HG03108 (cell line): ENCODE data around the gene NKTR.
A peak's percentile ranks its signal among the peaks of the same experiment; 100 is the strongest.
"Not testable (repeated sequence)": the region's sequence is repeated elsewhere in the genome, so short reads cannot be mapped to it uniquely, and the experiment has no call there.

Source experiments
- ATAC-seq: cut with Tn5 transposase; IDR thresholded peaks from one replicate; pipeline ENCODE4 v1.9.1; 2021; ENCODE audit warnings: moderate library complexity; ENCODE audit not compliant: unreplicated experiment

Gene NKTR

GRCh38 chr3:42593635-42594034 is 6.9 kb upstream of the NKTR start:
- no peak for ATAC-seq

- ATAC-seq = no peak
Observed at GRCh38 chr3:42595682-42596081, 4.8 kb upstream of the NKTR start.

GRCh38 chr3:42597098-42597497 is 3.4 kb upstream of the NKTR start:
- not testable (repeated sequence) for ATAC-seq

- peak; percentile 18 for ATAC-seq
Observed at GRCh38 chr3:42600958-42601675, 631 bp downstream of the NKTR start.

- ATAC-seq = no peak
Observed at GRCh38 chr3:42601896-42602581, 1.6 kb downstream of the NKTR start.

GRCh38 chr3:42602961-42603360 is 2.5 kb downstream of the NKTR start:
- ATAC-seq = no peak

- ATAC-seq = no peak
Observed at GRCh38 chr3:42605546-42606173, 5.2 kb downstream of the NKTR start.

- ATAC-seq = no peak
Observed at GRCh38 chr3:42608581-42608980, 8.1 kb downstream of the NKTR start.

- no peak for ATAC-seq
Observed at GRCh38 chr3:42610976-42611375, 10.5 kb downstream of the NKTR start.

GRCh38 chr3:42612217-42612616 is 11.7 kb downstream of the NKTR start:
- ATAC-seq = no peak

GRCh38 chr3:42612928-42613327 is 12.4 kb downstream of the NKTR start:
- peak; percentile 58 for ATAC-seq

GRCh38 chr3:42613462-42613861 is 13.0 kb downstream of the NKTR start:
- ATAC-seq = no peak

- ATAC-seq = no peak
Observed at GRCh38 chr3:42631620-42632019, 31.1 kb downstream of the NKTR start.

GRCh38 chr3:42632146-42632545 is 31.7 kb downstream of the NKTR start:
- no peak for ATAC-seq

GRCh38 chr3:42633544-42633943 is 33.1 kb downstream of the NKTR start:
- ATAC-seq = no peak

- no peak for ATAC-seq
Observed at GRCh38 chr3:42635111-42635510, 34.6 kb downstream of the NKTR start.

GRCh38 chr3:42637001-42637400 is 36.5 kb downstream of the NKTR start:
- no peak for ATAC-seq

GRCh38 chr3:42638339-42638842 is 37.9 kb downstream of the NKTR start:
- no peak for ATAC-seq

- ATAC-seq = no peak
Observed at GRCh38 chr3:42639192-42639591, 38.7 kb downstream of the NKTR start.

- no peak for ATAC-seq
Observed at GRCh38 chr3:42640129-42640528, 39.6 kb downstream of the NKTR start.

- ATAC-seq = no peak
Observed at GRCh38 chr3:42640771-42641370, 40.4 kb downstream of the NKTR start.
